H1 (cell line): ENCODE data around the gene PMF1. TPM values are rescaled to one million over a fixed set of nuclear protein-coding genes. Genes with fewer than 3 reads are reported as not detected.
A peak's percentile ranks its signal among the peaks of the same experiment; 100 is the strongest.

ENCODE experiments used
- CTCF ChIA-PET: fragments of 300-600 bp; sonication (Branson Sonifier 250); formaldehyde crosslinking; loops from one replicate; lab custom pipeline; 2021; ENCODE audit not compliant: partially characterized antibody; lab: Charles Lee
- POLR2A ChIA-PET: fragments of 300-600 bp; sonication (Branson Sonifier 250); formaldehyde crosslinking; loops from one replicate; lab custom pipeline; 2021; ENCODE audit warnings: inconsistent platforms; ENCODE audit not compliant: partially characterized antibody; lab: Charles Lee
- DNase-seq, 2 experiments: peaks; one replicate each; pipeline versions ENCODE4 v3.0.0 to v3.0.0-alpha.2; 2010 to 2022; ENCODE audit warnings: low spot score in 2 of 2, low read depth in 1 of 2, mixed read lengths in 1 of 2
- FAIRE-seq: peaks from 2 replicates; lab custom pipeline; 2011; peaks lifted over from hg19 to GRCh38; lab: Jason Lieb, UNC
- H2AFZ ChIP-seq: 2 replicates; pipeline ENCODE4 v1.8.1; 2012; ENCODE audit warnings: low read length, inconsistent platforms
- H2AK5ac ChIP-seq: 2 replicates; pipeline ENCODE4 v1.6.1; 2013; ENCODE audit warnings: low read depth, low read length
- H2BK120ac ChIP-seq: replicated peaks from 2 replicates; pipeline ENCODE3; 2013; ENCODE audit warnings: low read depth, low read length, inconsistent platforms
- H2BK12ac ChIP-seq: 2 replicates; pipeline ENCODE4 v1.6.1; 2013; ENCODE audit warnings: low read depth, low read length
- H2BK15ac ChIP-seq: 2 replicates; pipeline ENCODE4 v1.6.1; 2013; ENCODE audit warnings: low read length
- H2BK20ac ChIP-seq: 2 replicates; pipeline ENCODE4 v1.6.1; 2013; ENCODE audit warnings: low read length
- H2BK5ac ChIP-seq: 2 replicates; pipeline ENCODE4 v1.6.1; 2013; ENCODE audit warnings: low read depth, low read length
- H3K14ac ChIP-seq: 2 replicates; pipeline ENCODE4 v1.6.1; 2013; ENCODE audit warnings: inconsistent platforms; ENCODE audit not compliant: insufficient read length
- H3K18ac ChIP-seq: 2 replicates; pipeline ENCODE4 v1.6.1; 2013; ENCODE audit warnings: low read length; ENCODE audit errors: extremely low read depth
- H3K23ac ChIP-seq: 2 replicates; pipeline ENCODE4 v1.6.1; 2013; ENCODE audit warnings: inconsistent platforms; ENCODE audit not compliant: insufficient read length
- H3K23me2 ChIP-seq: 2 replicates; pipeline ENCODE4 v1.6.1; 2013; ENCODE audit warnings: low read depth, low read length
- H3K27ac ChIP-seq: 2 replicates; pipeline ENCODE4 v1.6.1; 2011; ENCODE audit warnings: low read depth, low read length, inconsistent platforms
- H3K27me3 ChIP-seq, 4 experiments: replicated peaks in 1 of 4; 1 replicate in 1 of 4; 2 replicates in 3 of 4; pipeline versions ENCODE4 v1.6.1 to v1.8.1; 2011 to 2013; ENCODE audit warnings: low read length in 3 of 4, mild to moderate bottlenecking in 3 of 4, inconsistent platforms in 2 of 4, mixed read lengths in 2 of 4, moderate library complexity in 1 of 4; ENCODE audit not compliant: control insufficient read depth in 3 of 4, insufficient read depth in 3 of 4; ENCODE audit errors: extremely low read depth in 1 of 4
- H3K36me3 ChIP-seq, 4 experiments: 2 replicates each; pipeline versions ENCODE4 v1.6.1 to v1.8.1; 2011 to 2013; ENCODE audit warnings: mild to moderate bottlenecking in 4 of 4, low read length in 3 of 4, moderate library complexity in 2 of 4, control low read depth in 1 of 4, inconsistent platforms in 1 of 4; ENCODE audit not compliant: insufficient read depth in 4 of 4, control insufficient read depth in 2 of 4
- H3K4ac ChIP-seq: replicated peaks from 2 replicates; pipeline ENCODE3; 2013; ENCODE audit warnings: low read length, low read depth, mixed read lengths, inconsistent platforms; ENCODE audit not compliant: insufficient read length
- H3K4me1 ChIP-seq, 4 experiments: replicated peaks in 1 of 4; 1 replicate in 1 of 4; 2 replicates in 3 of 4; pipeline versions ENCODE4 v1.6.1 to v1.8.1; 2011 to 2013; ENCODE audit warnings: low read length in 3 of 4, inconsistent platforms in 2 of 4, mixed read lengths in 1 of 4; ENCODE audit not compliant: insufficient read depth in 4 of 4, control insufficient read depth in 3 of 4
- H3K4me2 ChIP-seq, 2 experiments: 2 replicates each; pipeline versions ENCODE4 v1.6.1 to v1.8.1; 2011 to 2013; ENCODE audit warnings: low read depth in 2 of 2, low read length in 2 of 2, control low read depth in 1 of 2, inconsistent platforms in 1 of 2, mild to moderate bottlenecking in 1 of 2; ENCODE audit not compliant: insufficient read depth in 1 of 2
- H3K4me3 ChIP-seq, 4 experiments: fragments of 200-600, 300-600 bp in 1 of 4; sonication (generic), shearing (Covaris generic), sonication (Bioruptor Twin) in 1 of 4; 2 replicates each; pipeline versions ENCODE4 v1.5.1 to v1.8.1; 2011 to 2016; ENCODE audit warnings: low read length in 4 of 4, low read depth in 3 of 4, control low read depth in 2 of 4, inconsistent platforms in 2 of 4, mild to moderate bottlenecking in 2 of 4, mixed read lengths in 1 of 4, moderate library complexity in 1 of 4; ENCODE audit not compliant: insufficient read depth in 2 of 4; ENCODE audit errors: extremely low read depth in 1 of 4
- H3K56ac ChIP-seq: replicated peaks from 2 replicates; pipeline ENCODE3; 2013; ENCODE audit warnings: low read depth, mild to moderate bottlenecking, mixed read lengths, low read length, inconsistent platforms; ENCODE audit not compliant: insufficient read length
- H3K79me1 ChIP-seq: 2 replicates; pipeline ENCODE4 v1.6.1; 2013; ENCODE audit warnings: low read depth, low read length, control low read depth
- H3K79me2 ChIP-seq, 2 experiments: 2 replicates each; pipeline versions ENCODE4 v1.6.1 to v1.8.1; 2012 to 2013; ENCODE audit warnings: low read length in 2 of 2, mild to moderate bottlenecking in 2 of 2, inconsistent platforms in 1 of 2; ENCODE audit not compliant: insufficient read depth in 2 of 2, control insufficient read depth in 1 of 2
- H3K9ac ChIP-seq, 4 experiments: replicated peaks in 1 of 4; 1 replicate in 1 of 4; 2 replicates in 3 of 4; pipeline versions ENCODE4 v1.6.1 to v1.8.1; 2011 to 2013; ENCODE audit warnings: low read depth in 3 of 4, low read length in 3 of 4, control low read depth in 2 of 4, mild to moderate bottlenecking in 2 of 4, moderate library complexity in 2 of 4, inconsistent platforms in 1 of 4; ENCODE audit errors: extremely low read depth in 1 of 4
- H3K9me3 ChIP-seq, 2 experiments: 2 replicates each; pipeline versions ENCODE4 v1.6.1 to v1.8.1; 2012 to 2013; ENCODE audit warnings: mild to moderate bottlenecking in 2 of 2, moderate library complexity in 2 of 2, control low read depth in 1 of 2, inconsistent platforms in 1 of 2, low read depth in 1 of 2, low read length in 1 of 2, mixed read lengths in 1 of 2; ENCODE audit not compliant: insufficient read depth in 2 of 2
- H4K20me1 ChIP-seq, 2 experiments: replicated peaks in 1 of 2; 2 replicates each; pipeline versions ENCODE3 to v1.8.1; 2011 to 2013; ENCODE audit warnings: inconsistent platforms in 2 of 2, low read length in 2 of 2, mild to moderate bottlenecking in 1 of 2; ENCODE audit not compliant: insufficient read depth in 2 of 2, control insufficient read depth in 1 of 2
- H4K5ac ChIP-seq: 2 replicates; pipeline ENCODE4 v1.6.1; 2013; ENCODE audit warnings: low read length, low read depth, mixed read lengths, inconsistent platforms; ENCODE audit not compliant: insufficient read length
- H4K8ac ChIP-seq: 2 replicates; pipeline ENCODE4 v1.8.0; 2013; ENCODE audit warnings: mild to moderate bottlenecking, moderate library complexity, low read length, inconsistent platforms; ENCODE audit not compliant: insufficient read depth; ENCODE audit errors: extremely low read depth
- H4K91ac ChIP-seq: replicated peaks from 2 replicates; pipeline ENCODE3; 2013; ENCODE audit warnings: low read length, mixed read lengths, inconsistent platforms; ENCODE audit not compliant: insufficient read length
- TAF7 ChIP-seq: optimal IDR thresholded peaks from 2 replicates; pipeline ENCODE3; 2011; ENCODE audit warnings: low read depth, mild to moderate bottlenecking, inconsistent platforms, low read length, moderate library complexity, borderline replicate concordance
- WGBS, 2 experiments: shearing (Covaris generic) in 1 of 2; methylation state at CpG; one replicate each; pipeline versions ENCODE4 v1.1.6 to v1.1.7; 2013 to 2015; ENCODE audit warnings: low lambda C conversion rate in 2 of 2, mixed read lengths in 2 of 2, inconsistent platforms in 1 of 2, low coverage in 1 of 2, missing lambda C conversion rate in 1 of 2; ENCODE audit not compliant: insufficient replicate concordance in 2 of 2, insufficient coverage in 1 of 2, insufficient read length in 1 of 2; ENCODE audit errors: extremely low coverage in 1 of 2, missing lambda C conversion rate in 1 of 2; 5-methylcytosine and 5-hydroxymethylcytosine counted together
- polyA plus RNA-seq, 7 experiments: library from polyadenylated mRNA; depleted of rRNA in 3 of 7; stranded (reverse) in 5 of 7; unstranded in 2 of 7; fragments of >200 nt in 5 of 7; fragments of 200-250 nt in 2 of 7; gene quantifications; 1 replicate in 5 of 7; 2 replicates in 1 of 7; 4 replicates in 1 of 7; pipeline versions ENCODE4 v1.2.1 to v1.2.3, GENCODE V29; 2011 to 2013; ENCODE audit warnings: missing spikeins in 2 of 7, mixed read lengths in 2 of 7
- total RNA-seq: library from RNA; stranded (reverse); fragmentation: NEBNext Ultra II Directional; extraction: Animal tissue kit (Norgen Biotek cat#: 25700); gene quantifications from 2 replicates; pipeline ENCODE4 v1.2.1, GENCODE V29; 2021

Gene PMF1
- total and polyA plus RNA-seq, 2 of the 8 experiments (the other 6 are each of a cell fraction or from before 2014, with no cell fraction given), result 113 to 296 TPM

DNA sequence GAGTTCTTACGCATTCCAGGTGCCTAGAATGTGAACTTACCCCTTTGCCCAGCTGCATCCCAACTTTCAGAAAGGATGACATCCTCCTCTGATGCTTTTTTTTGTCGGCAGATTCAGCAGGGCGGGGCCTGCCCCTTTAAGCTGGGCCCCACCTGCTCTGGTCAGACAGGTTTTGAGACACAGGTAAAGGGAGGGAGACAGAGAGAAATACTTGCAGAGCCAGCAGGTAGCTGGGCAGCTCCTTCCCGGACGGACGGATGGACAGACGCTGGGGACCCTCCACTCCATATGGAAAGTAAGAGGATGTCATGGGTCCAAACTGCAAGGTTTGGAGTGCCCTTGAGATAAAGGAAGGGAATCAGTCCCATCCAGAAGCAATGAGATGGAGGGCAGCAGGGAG is 71.3 kb downstream of the PMF1 start, which contains the start of gene TMEM79:
TMEM79 (plus strand) TSS at position 214 of the 400 bp plus-strand sequence. CDS start 902 bp downstream, outside the sequence.
- Histone ChIP-seq H2BK120ac (no peak within 1 kb of the TSS), H2BK5ac (peak within 1 kb of the TSS; percentile 12; the same call in 1 of the 2 replicates), H3K4ac (no peak within 1 kb of the TSS), H3K4me1 (peaks cover 0 to 10% (median 3%) of the 10 kb centered on the region in 4 experiments; a peak in 2 of 7 replicates), H2BK20ac (no peak within 1 kb of the TSS), H2AK5ac (no peak within 1 kb of the TSS; the same call in 1 of the 2 replicates), H2AFZ (peak within 1 kb of the TSS; percentile 45), H3K23ac (no peak within 1 kb of the TSS), H4K5ac (no peak within 1 kb of the TSS), H4K91ac (peak within 1 kb of the TSS; percentile 20), H4K8ac (peak within 1 kb of the TSS; percentile 7; the same call in 1 of the 2 replicates), H3K79me2 (peaks cover 23 to 31% of the 10 kb centered on the region in 2 experiments), H3K18ac (no peak within 1 kb of the TSS), H2BK12ac (no peak within 1 kb of the TSS), H3K14ac (no peak within 1 kb of the TSS), H2BK15ac (no peak within 1 kb of the TSS; the same call in 1 of the 2 replicates), H4K20me1 (peaks cover 0 to 11% of the 10 kb centered on the region in 2 experiments), H3K4me2 (peak within 1 kb of the TSS; percentile 78 to 92), H3K27ac (peak within 1 kb of the TSS; percentile 78), H3K23me2 (peaks cover 13% of the 10 kb centered on the region), H3K9me3 (no peaks in the 10 kb centered on the region), H3K9ac (peak within 1 kb of the TSS; percentile 88 to 97 (median 96)), H3K27me3 (no peaks in the 10 kb centered on the region), H3K36me3 (peaks cover 0 to 10% (median 1%) of the 10 kb centered on the region in 4 experiments; a peak in 3 of 8 replicates), H3K4me3 (peak within 1 kb of the TSS; percentile 74 to 93 (median 85); a peak in 7 of 8 replicates), H3K79me1 (peaks cover 10% of the 10 kb centered on the region), H3K56ac (no peak within 1 kb of the TSS)
- TF ChIP-seq TAF7, result no peak
- ChIA-PET CTCF (interaction anchor here (1.0 to 1.5 kb wide), 3 partner anchors 38 to 344 kb away, joined by 3 to 5 read pairs (median 3); no protein-coding TSS in a partner anchor), POLR2A (interaction anchor here (0.9 to 17.4 kb wide), 10 partner anchors 17 to 1077 kb away, joined by 3 to 221 read pairs (median 4); partner anchors contain the start of genes BGLAP, CCT3, GLMP and PAQR6)
- WGBS, 2 experiments, result 94% methylated on average over 7 of the region's 7 CpGs; no CpG with 5 or more reads in 1 of the 2 experiments
- no peak for DNase-seq
- no peak for FAIRE-seq
